DOHH2 (cell line): Measurements from ENCODE around the gene SSH2.

Experiments
- H3F3A ChIP-seq: fragments of 200-600 bp; sonication (generic), shearing (Covaris generic); 2 replicates; pipeline ENCODE4 v1.6.0; 2016; ENCODE audit warnings: antibody characterized with exemption, mild to moderate bottlenecking; ENCODE audit not compliant: control insufficient read depth, insufficient read depth
- H3K27ac ChIP-seq: fragments of 200-600 bp; sonication (generic); 2 replicates; pipeline ENCODE4 v1.5.1; 2014; ENCODE audit warnings: low read depth, mild to moderate bottlenecking, low read length, moderate library complexity
- H3K27me3 ChIP-seq: fragments of 200-600 bp; sonication (generic); 2 replicates; pipeline ENCODE4 v1.6.1; 2014; ENCODE audit warnings: mild to moderate bottlenecking, low read length, mixed read lengths; ENCODE audit not compliant: control insufficient read depth
- H3K36me3 ChIP-seq: fragments of 200-600 bp; sonication (generic); 2 replicates; pipeline ENCODE4 v1.6.1; 2014; ENCODE audit warnings: mild to moderate bottlenecking, low read length, moderate library complexity, mixed read lengths; ENCODE audit not compliant: control insufficient read depth
- H3K4me1 ChIP-seq: fragments of 200-600 bp; sonication (generic); 2 replicates; pipeline ENCODE4 v1.6.1; 2014; ENCODE audit warnings: mild to moderate bottlenecking, low read length, mixed read lengths; ENCODE audit not compliant: control insufficient read depth
- H3K4me2 ChIP-seq: fragments of 200-600 bp; sonication (generic); 2 replicates; pipeline ENCODE4 v1.6.0; 2014; ENCODE audit warnings: mild to moderate bottlenecking, low read length, moderate library complexity
- H3K4me3 ChIP-seq: fragments of 200-600 bp; sonication (generic); 2 replicates; pipeline ENCODE4 v1.5.1; 2014; ENCODE audit warnings: mild to moderate bottlenecking, low read length, mixed read lengths
- H3K79me2 ChIP-seq: fragments of 200-600 bp; sonication (generic); 2 replicates; pipeline ENCODE4 v1.6.1; 2014; ENCODE audit warnings: mild to moderate bottlenecking, low read length, mixed read lengths; ENCODE audit not compliant: control insufficient read depth
- H3K9me2 ChIP-seq: fragments of 200-600 bp; sonication (generic); replicated peaks from 2 replicates; pipeline ENCODE4 v1.6.1; 2014; ENCODE audit warnings: mild to moderate bottlenecking, low read length, mixed read lengths; ENCODE audit not compliant: control insufficient read depth
- H3K9me3 ChIP-seq: fragments of 200-600 bp; sonication (generic); 2 replicates; pipeline ENCODE4 v1.6.1; 2014; ENCODE audit warnings: antibody characterized with exemption, low read length, mixed read lengths; ENCODE audit not compliant: control insufficient read depth, insufficient read depth
- H4K20me1 ChIP-seq: fragments of 200-600 bp; sonication (generic); 2 replicates; pipeline ENCODE4 v1.6.0; 2014; ENCODE audit warnings: low read depth, mild to moderate bottlenecking, antibody characterized with exemption, low read length, moderate library complexity; ENCODE audit not compliant: control insufficient read depth, insufficient read depth
- CTCF ChIP-seq: fragments of 200-600 bp; sonication (generic); IDR thresholded peaks from one replicate; pipeline ENCODE4 v1.5.1; 2014; ENCODE audit warnings: antibody characterized with exemption, mild to moderate bottlenecking, low read depth, low read length; ENCODE audit not compliant: poor library complexity, severe bottlenecking
- EZH2phosphoT487 ChIP-seq: fragments of 200-600 bp; sonication (generic); IDR thresholded peaks from 2 replicates; pipeline ENCODE4 v1.6.1; 2017; ENCODE audit warnings: borderline replicate concordance, mild to moderate bottlenecking, antibody characterized with exemption, low read length, moderate library complexity, mixed read lengths

Gene SSH2

GRCh38 chr17:29749045-29749825 lies 180.8 kb downstream of the SSH2 start:
- Histone ChIP-seq H3K4me2 (no peak overlapping the region), H3K4me1 (peaks cover 39% of the 10 kb centered on the region)

GRCh38 chr17:29748400-29748799 lies 181.6 kb downstream of the SSH2 start:
- no peaks in the 10 kb centered on the region for H3K27me3 ChIP-seq
- H3K9me2 ChIP-seq = no peaks in the 10 kb centered on the region
- H4K20me1 ChIP-seq = no peaks in the 10 kb centered on the region
- no peaks in the 10 kb centered on the region for H3F3A ChIP-seq
- peaks cover 14% of the 10 kb centered on the region for H3K36me3 ChIP-seq
- TF ChIP-seq EZH2phosphoT487 (no peak), CTCF (no peak)
- H3K79me2 ChIP-seq = peaks cover 47% of the 10 kb centered on the region
- no peaks in the 10 kb centered on the region for H3K9me3 ChIP-seq
- no peak overlapping the region for H3K4me2 ChIP-seq
- no peak overlapping the region for H3K27ac ChIP-seq
- peaks cover 38% of the 10 kb centered on the region for H3K4me1 ChIP-seq
- H3K4me3 ChIP-seq = no peak overlapping the region

More at GRCh38 chr17:29749045-29749825, 180.8 kb downstream of the SSH2 start:
- Histone ChIP-seq H3K9me3 (no peaks in the 10 kb centered on the region), H4K20me1 (no peaks in the 10 kb centered on the region), H3K4me3 (no peak overlapping the region), H3K79me2 (peaks cover 49% of the 10 kb centered on the region), H3K27me3 (no peaks in the 10 kb centered on the region), H3F3A (peaks cover 2% of the 10 kb centered on the region; the same call in 1 of the 2 replicates), H3K27ac (no peak overlapping the region), H3K9me2 (no peaks in the 10 kb centered on the region), H3K36me3 (peaks cover 20% of the 10 kb centered on the region)
- TF ChIP-seq EZH2phosphoT487 = no peak
- TF ChIP-seq CTCF = no peak

GRCh38 chr17:29747660-29748059 lies 182.4 kb downstream of the SSH2 start:
- no peaks in the 10 kb centered on the region for H4K20me1 ChIP-seq
- H3K27me3 ChIP-seq = no peaks in the 10 kb centered on the region
- H3K79me2 ChIP-seq = peaks cover 53% of the 10 kb centered on the region

More at GRCh38 chr17:29747660-29748059, 182.4 kb downstream of the SSH2 start:
- Histone ChIP-seq H3K27ac (no peak overlapping the region), H3K9me2 (no peaks in the 10 kb centered on the region), H3K4me2 (no peak overlapping the region), H3K4me1 (peaks cover 38% of the 10 kb centered on the region), H3K36me3 (peaks cover 10% of the 10 kb centered on the region), H3F3A (peaks cover 3% of the 10 kb centered on the region; the same call in 1 of the 2 replicates), H3K4me3 (no peak overlapping the region), H3K9me3 (no peaks in the 10 kb centered on the region)
- no peak for TF ChIP-seq CTCF
